Erythroblast (primary cell): Measurements from ENCODE around the gene ACTMAP.

ENCODE experiments used
- GATA1 ChIP-seq: IDR thresholded peaks from 2 replicates; pipeline ENCODE4 v1.6.1; 2011; ENCODE audit warnings: low read depth, mild to moderate bottlenecking, control low read depth, low read length, moderate library complexity
- POLR2A ChIP-seq: IDR thresholded peaks from 2 replicates; pipeline ENCODE4 v1.6.1; 2011; ENCODE audit warnings: mild to moderate bottlenecking, low read length

DNA sequence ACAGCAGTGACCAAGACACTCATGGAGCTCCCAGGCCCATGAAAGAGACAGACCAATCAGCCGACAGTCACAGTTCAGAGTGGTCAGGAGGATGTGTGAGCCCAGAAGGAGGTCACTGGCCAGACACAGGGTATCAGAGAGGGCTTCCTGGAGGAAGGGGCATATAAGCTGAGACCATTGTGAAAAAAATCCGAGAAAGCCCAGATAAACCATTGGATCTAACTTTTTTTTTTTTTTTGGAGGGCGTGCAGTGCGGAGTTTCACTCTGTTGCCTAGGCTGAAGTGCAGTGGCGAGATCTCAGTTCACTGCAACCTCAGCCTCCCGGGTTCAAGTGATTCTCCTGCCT lies 29.2 kb downstream of the ACTMAP start:
- TF ChIP-seq POLR2A (no peak), GATA1 (no peak)
